GM19372 (cell line): ENCODE measurements around the gene RMND5B.
A peak's percentile ranks its signal among the peaks of the same experiment; 100 is the strongest.
"Not testable (repeated sequence)": the region's sequence is repeated elsewhere in the genome, so short reads cannot be mapped to it uniquely, and the experiment has no call there.

ENCODE experiments used
- ATAC-seq: cut with Tn5 transposase; IDR thresholded peaks from one replicate; pipeline ENCODE4 v1.9.1; 2021; ENCODE audit warnings: mild to moderate bottlenecking, low read depth, moderate library complexity; ENCODE audit not compliant: unreplicated experiment

RMND5B gene

GRCh38 chr5:178130576-178131445 lies at the start of gene RMND5B:
RMND5B (plus strand) TSS chr5:178131014; CDS start chr5:178138120, 7,106 bp downstream.
- peak; percentile 87 for ATAC-seq

GRCh38 chr5:178081571-178082243 lies 49.1 kb upstream of the RMND5B start:
- no peak for ATAC-seq

GRCh38 chr5:178083922-178084321 lies 46.9 kb upstream of the RMND5B start:
- ATAC-seq, result no peak

- no peak for ATAC-seq
Measured at GRCh38 chr5:178085316-178085715, 45.5 kb upstream of the RMND5B start.

GRCh38 chr5:178086266-178086665 lies 44.5 kb upstream of the RMND5B start:
- ATAC-seq, result no peak

- not testable (repeated sequence) for ATAC-seq
Measured at GRCh38 chr5:178087199-178087598, 43.6 kb upstream of the RMND5B start.

GRCh38 chr5:178090856-178091255 lies 40.0 kb upstream of the RMND5B start:
- ATAC-seq, result no peak

GRCh38 chr5:178093134-178093533 lies 37.7 kb upstream of the RMND5B start:
- ATAC-seq, result no peak

- no peak for ATAC-seq
Measured at GRCh38 chr5:178094345-178094744, 36.5 kb upstream of the RMND5B start.

- no peak for ATAC-seq
Measured at GRCh38 chr5:178098685-178099084, 32.1 kb upstream of the RMND5B start.

- ATAC-seq, result no peak
Measured at GRCh38 chr5:178103612-178104011, 27.2 kb upstream of the RMND5B start.

- ATAC-seq, result no peak
Measured at GRCh38 chr5:178104492-178104891, 26.3 kb upstream of the RMND5B start.

- no peak for ATAC-seq
Measured at GRCh38 chr5:178106086-178106485, 24.7 kb upstream of the RMND5B start.

GRCh38 chr5:178106556-178107239 lies 24.1 kb upstream of the RMND5B start:
- no peak for ATAC-seq

- ATAC-seq, result no peak
Measured at GRCh38 chr5:178107756-178108310, 23.0 kb upstream of the RMND5B start.

- no peak for ATAC-seq
Measured at GRCh38 chr5:178108446-178108845, 22.4 kb upstream of the RMND5B start.

- no peak for ATAC-seq
Measured at GRCh38 chr5:178108966-178109365, 21.8 kb upstream of the RMND5B start.

GRCh38 chr5:178110511-178110910 lies 20.3 kb upstream of the RMND5B start:
- no peak for ATAC-seq

- ATAC-seq, result no peak
Measured at GRCh38 chr5:178111925-178112324, 18.9 kb upstream of the RMND5B start.

- ATAC-seq, result no peak
Measured at GRCh38 chr5:178112545-178112944, 18.3 kb upstream of the RMND5B start.
